Activated CD8-positive, alpha-beta T cell treated with anti-CD3 and anti-CD28 coated beads for 36 hours (primary cell): Measurements from ENCODE around the gene RAPGEF1. TPM values are rescaled to one million over a fixed set of nuclear protein-coding genes. Genes with fewer than 3 reads are reported as not detected.

Source experiments
- ATAC-seq: fragments of 200-7000 bp; cut with Tn5 transposase; one replicate; pipeline ENCODE4 v1.10.0; 2021; ENCODE audit warnings: mild to moderate bottlenecking, moderate library complexity
- CTCF ChIA-PET: fragments of 350-600 bp; sonication (Branson Sonifier 250); formaldehyde crosslinking; loops from one replicate; lab custom pipeline; 2021; ENCODE audit warnings: antibody characterized with exemption; lab: Charles Lee
- POLR2A ChIA-PET: fragments of 350-600 bp; sonication (Branson Sonifier 250); formaldehyde crosslinking; loops from one replicate; lab custom pipeline; 2021; ENCODE audit warnings: antibody characterized with exemption; lab: Charles Lee
- DNase-seq: peaks from one replicate; pipeline ENCODE4 v3.0.0-alpha.2; 2020
- H3K27ac Mint-ChIP-seq: one replicate; pipeline ENCODE4 v1.8.0; 2021; ENCODE audit warnings: mild to moderate bottlenecking, mixed read lengths
- H3K27me3 Mint-ChIP-seq: one replicate; pipeline ENCODE4 v1.8.0; 2021; ENCODE audit warnings: mixed read lengths
- H3K36me3 Mint-ChIP-seq: one replicate; pipeline ENCODE4 v1.8.0; 2021; ENCODE audit warnings: low read depth, mixed read lengths
- H3K4me1 Mint-ChIP-seq: one replicate; pipeline ENCODE4 v1.8.0; 2021; ENCODE audit warnings: low read depth, mixed read lengths
- H3K4me3 Mint-ChIP-seq: one replicate; pipeline ENCODE4 v1.8.0; 2021; ENCODE audit warnings: mild to moderate bottlenecking, moderate library complexity, mixed read lengths
- H3K9me3 Mint-ChIP-seq: one replicate; pipeline ENCODE4 v1.8.0; 2021; ENCODE audit warnings: mixed read lengths
- CTCF ChIP-seq: fragments of 200-600 bp; IDR thresholded peaks from one replicate; pipeline ENCODE4 v1.8.0; 2022; ENCODE audit warnings: antibody characterized with exemption, mild to moderate bottlenecking
- intact Hi-C: fragments of 100-400 bp; cut with micrococcal nuclease; formaldehyde crosslinking; loops from one replicate; pipeline ENCODE4 v1.10.0; 2022
- total RNA-seq, 2 experiments: library from RNA; stranded (reverse); gene quantifications; one replicate each; pipeline ENCODE4 v1.2.3, GENCODE V29; 2021

RAPGEF1 gene
- total RNA-seq, 2 experiments from 2014 or later, result 84.5 to 85.2 TPM

DNA sequence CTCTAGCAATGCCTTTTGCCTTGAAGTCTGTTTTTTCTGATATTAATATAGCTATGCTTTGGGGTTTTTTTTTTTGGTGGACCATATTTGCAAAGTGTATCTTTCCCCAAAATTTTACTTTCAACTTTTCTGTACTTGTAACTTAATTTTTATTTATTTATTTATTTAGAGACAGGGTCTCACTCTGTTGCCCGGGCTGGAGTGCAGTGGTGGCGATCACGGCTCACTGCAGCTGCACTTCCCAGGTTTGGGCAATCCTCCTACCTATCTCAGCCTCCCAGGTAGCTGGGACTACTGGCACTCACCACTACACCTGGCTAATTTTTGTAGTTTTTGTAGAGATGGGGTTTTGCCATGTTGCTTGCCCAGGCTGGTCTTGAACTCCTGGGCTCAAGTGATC lies 173.7 kb downstream of the RAPGEF1 start:
- CTCF ChIA-PET, result no interaction called here
- TF ChIP-seq CTCF, result no peak
- Mint-ChIP-seq H3K36me3 (peaks cover 11% of the 10 kb centered on the region), H3K4me1 (peaks cover 4% of the 10 kb centered on the region), H3K27me3 (no peaks in the 10 kb centered on the region), H3K9me3 (peaks cover 2% of the 10 kb centered on the region), H3K27ac (no peak overlapping the region), H3K4me3 (no peak overlapping the region)
- POLR2A ChIA-PET, result no interaction called here
- ATAC-seq, result no peak
- no peak for DNase-seq
- intact Hi-C loops, result no loop called here

- POLR2A ChIA-PET, result no interaction called here
Measured at GRCh38 chr9:131565369-131565768, 174.5 kb downstream of the RAPGEF1 start.

GRCh38 chr9:131562032-131562959 lies 177.6 kb downstream of the RAPGEF1 start:
- TF ChIP-seq CTCF, result no peak
- no peak overlapping the region for H3K4me3 Mint-ChIP-seq
- H3K9me3 Mint-ChIP-seq, result peaks cover 2% of the 10 kb centered on the region
- CTCF ChIA-PET, result no interaction called here
- POLR2A ChIA-PET, result interaction anchor here (1.6 kb wide), 1 partner anchor 16 kb away, joined by 9 read pairs; no protein-coding TSS in a partner anchor
- intact Hi-C loops, result no loop called here
- DNase-seq, result no peak
- H3K27ac Mint-ChIP-seq, result no peak overlapping the region
- ATAC-seq, result no peak
- peaks cover 4% of the 10 kb centered on the region for H3K4me1 Mint-ChIP-seq
- H3K27me3 Mint-ChIP-seq, result no peaks in the 10 kb centered on the region
- H3K36me3 Mint-ChIP-seq, result no peaks in the 10 kb centered on the region

More at GRCh38 chr9:131565369-131565768, 174.5 kb downstream of the RAPGEF1 start:
- intact Hi-C loops, result no loop called here
- CTCF ChIA-PET, result interaction anchor here (0.9 kb wide), 1 partner anchor 175 kb away, joined by 4 read pairs; no protein-coding TSS in a partner anchor
- H3K9me3 Mint-ChIP-seq, result peaks cover 2% of the 10 kb centered on the region
- H3K4me3 Mint-ChIP-seq, result no peak overlapping the region
- peaks cover 4% of the 10 kb centered on the region for H3K4me1 Mint-ChIP-seq
- no peak overlapping the region for H3K27ac Mint-ChIP-seq
- ATAC-seq (no peak), DNase-seq (no peak)
- peaks cover 9% of the 10 kb centered on the region for H3K36me3 Mint-ChIP-seq
- no peak for TF ChIP-seq CTCF
- H3K27me3 Mint-ChIP-seq, result no peaks in the 10 kb centered on the region

- H3K4me3 Mint-ChIP-seq, result no peak overlapping the region
- H3K27ac Mint-ChIP-seq, result no peak overlapping the region
- H3K9me3 Mint-ChIP-seq, result peaks cover 2% of the 10 kb centered on the region
- H3K36me3 Mint-ChIP-seq, result no peaks in the 10 kb centered on the region
- peaks cover 15% of the 10 kb centered on the region for H3K27me3 Mint-ChIP-seq
- no peak for ATAC-seq
- intact Hi-C loops, result no loop called here
- TF ChIP-seq CTCF, result no peak
- H3K4me1 Mint-ChIP-seq, result no peaks in the 10 kb centered on the region
- CTCF ChIA-PET, result interaction anchor here (1.1 to 2.6 kb wide), 8 partner anchors 13 to 223 kb away, joined by 3 to 16 read pairs (median 4); no protein-coding TSS in a partner anchor
- POLR2A ChIA-PET, result no interaction called here
- DNase-seq, result no peak
Measured at GRCh38 chr9:131559421-131560000, 180.4 kb downstream of the RAPGEF1 start.
